ENCODE measurements around the gene DIP2C.
"Not testable (repeated sequence)": the region's sequence is repeated elsewhere in the genome, so short reads cannot be mapped to it uniquely, and the experiment has no call there.

DIP2C gene

GRCh38 chr10:585502-585901 is 104.0 kb downstream of the DIP2C start:
- H3K36me3 Mint-ChIP-seq = no peaks in the 10 kb centered on the region
- H3K4me1 Mint-ChIP-seq = no peaks in the 10 kb centered on the region
- no peak for DNase-seq
- CTCF ChIA-PET = no interaction called here
- peaks cover 6% of the 10 kb centered on the region for H3K27me3 Mint-ChIP-seq
- H3K9me3 Mint-ChIP-seq = peaks cover under 1% of the 10 kb centered on the region
- no peak overlapping the region for H3K27ac Mint-ChIP-seq
- no peak overlapping the region for H3K4me3 Mint-ChIP-seq

- H3K9me3 Mint-ChIP-seq, CTCF ChIA-PET, H3K4me1 Mint-ChIP-seq, H3K36me3 Mint-ChIP-seq, H3K27ac Mint-ChIP-seq, H3K27me3 Mint-ChIP-seq, DNase-seq, H3K4me3 Mint-ChIP-seq: not testable (repeated sequence)
These were observed 104.8 kb downstream of the DIP2C start for GRCh38 chr10:584497-585290.

- Mint-ChIP-seq H3K4me3 (no peak overlapping the region), H3K27ac (no peak overlapping the region), H3K9me3 (peaks cover 2% of the 10 kb centered on the region), H3K27me3 (peaks cover 8% of the 10 kb centered on the region), H3K4me1 (no peaks in the 10 kb centered on the region), H3K36me3 (no peaks in the 10 kb centered on the region)
- CTCF ChIA-PET = no interaction called here
- no peak for DNase-seq
These were observed 106.0 kb downstream of the DIP2C start for GRCh38 chr10:583433-583832.

- no peak for DNase-seq
- no peak overlapping the region for H3K27ac Mint-ChIP-seq
- no peak overlapping the region for H3K4me3 Mint-ChIP-seq
- H3K4me1 Mint-ChIP-seq = no peaks in the 10 kb centered on the region
- H3K36me3 Mint-ChIP-seq = no peaks in the 10 kb centered on the region
- peaks cover 2% of the 10 kb centered on the region for H3K9me3 Mint-ChIP-seq
- peaks cover 10% of the 10 kb centered on the region for H3K27me3 Mint-ChIP-seq
- CTCF ChIA-PET = no interaction called here
These were observed 107.6 kb downstream of the DIP2C start for GRCh38 chr10:581776-582330.

GRCh38 chr10:580778-581177 is 108.7 kb downstream of the DIP2C start:
- H3K36me3 Mint-ChIP-seq = no peaks in the 10 kb centered on the region
- no peak overlapping the region for H3K27ac Mint-ChIP-seq
- H3K9me3 Mint-ChIP-seq = peaks cover 2% of the 10 kb centered on the region
- no peak for DNase-seq
- H3K4me1 Mint-ChIP-seq = no peaks in the 10 kb centered on the region
- peaks cover 12% of the 10 kb centered on the region for H3K27me3 Mint-ChIP-seq
- CTCF ChIA-PET = no interaction called here
- H3K4me3 Mint-ChIP-seq = no peak overlapping the region

- Mint-ChIP-seq H3K4me1 (no peaks in the 10 kb centered on the region), H3K27me3 (peaks cover 11% of the 10 kb centered on the region), H3K9me3 (peaks cover 2% of the 10 kb centered on the region), H3K36me3 (no peaks in the 10 kb centered on the region), H3K27ac (no peak overlapping the region), H3K4me3 (no peak overlapping the region)
- CTCF ChIA-PET = no interaction called here
- DNase-seq = no peak
These were observed 113.4 kb downstream of the DIP2C start for GRCh38 chr10:576130-576465.

GRCh38 chr10:575402-576129 is 113.9 kb downstream of the DIP2C start:
- DNase-seq = no peak
- no peak overlapping the region for H3K27ac Mint-ChIP-seq
- H3K9me3 Mint-ChIP-seq = peaks cover 2% of the 10 kb centered on the region
- no peaks in the 10 kb centered on the region for H3K36me3 Mint-ChIP-seq
- CTCF ChIA-PET = no interaction called here
- no peak overlapping the region for H3K4me3 Mint-ChIP-seq
- peaks cover 11% of the 10 kb centered on the region for H3K27me3 Mint-ChIP-seq
- H3K4me1 Mint-ChIP-seq = no peaks in the 10 kb centered on the region

- no peaks in the 10 kb centered on the region for H3K9me3 Mint-ChIP-seq
These were observed 116.8 kb downstream of the DIP2C start for GRCh38 chr10:572696-573095.

GRCh38 chr10:571688-572451 is 117.6 kb downstream of the DIP2C start:
- H3K27ac Mint-ChIP-seq = no peak overlapping the region
- H3K27me3 Mint-ChIP-seq = peaks cover 7% of the 10 kb centered on the region
- CTCF ChIA-PET = no interaction called here
- no peak for DNase-seq
- no peaks in the 10 kb centered on the region for H3K4me1 Mint-ChIP-seq
- no peak overlapping the region for H3K4me3 Mint-ChIP-seq
- no peaks in the 10 kb centered on the region for H3K9me3 Mint-ChIP-seq
- H3K36me3 Mint-ChIP-seq = no peaks in the 10 kb centered on the region

More at GRCh38 chr10:572696-573095, 116.8 kb downstream of the DIP2C start:
- H3K4me3 Mint-ChIP-seq = no peak overlapping the region
- H3K4me1 Mint-ChIP-seq = no peaks in the 10 kb centered on the region
- H3K27me3 Mint-ChIP-seq = peaks cover 7% of the 10 kb centered on the region
- H3K36me3 Mint-ChIP-seq = no peaks in the 10 kb centered on the region
- no peak for DNase-seq
- CTCF ChIA-PET = no interaction called here
- no peak overlapping the region for H3K27ac Mint-ChIP-seq

- no peak overlapping the region for H3K4me3 Mint-ChIP-seq
- CTCF ChIA-PET = no interaction called here
- peaks cover 7% of the 10 kb centered on the region for H3K27me3 Mint-ChIP-seq
- H3K4me1 Mint-ChIP-seq = no peaks in the 10 kb centered on the region
- H3K27ac Mint-ChIP-seq = no peak overlapping the region
- no peaks in the 10 kb centered on the region for H3K36me3 Mint-ChIP-seq
- no peaks in the 10 kb centered on the region for H3K9me3 Mint-ChIP-seq
- no peak for DNase-seq
These were observed 118.3 kb downstream of the DIP2C start for GRCh38 chr10:571166-571565.

- Mint-ChIP-seq H3K4me1 (no peaks in the 10 kb centered on the region), H3K9me3 (no peaks in the 10 kb centered on the region), H3K36me3 (no peaks in the 10 kb centered on the region), H3K27me3 (peaks cover 4% of the 10 kb centered on the region), H3K4me3 (no peak overlapping the region), H3K27ac (no peak overlapping the region)
- no peak for DNase-seq
- CTCF ChIA-PET = no interaction called here
These were observed 118.8 kb downstream of the DIP2C start for GRCh38 chr10:570628-571163.

- no peaks in the 10 kb centered on the region for H3K27me3 Mint-ChIP-seq
- H3K4me1 Mint-ChIP-seq = no peaks in the 10 kb centered on the region
- H3K27ac Mint-ChIP-seq = no peak overlapping the region
- no peak overlapping the region for H3K4me3 Mint-ChIP-seq
- CTCF ChIA-PET = no interaction called here
- H3K36me3 Mint-ChIP-seq = no peaks in the 10 kb centered on the region
- no peaks in the 10 kb centered on the region for H3K9me3 Mint-ChIP-seq
- DNase-seq = no peak
These were observed 119.4 kb downstream of the DIP2C start for GRCh38 chr10:569961-570627.

- no peaks in the 10 kb centered on the region for H3K4me1 Mint-ChIP-seq
- peaks cover 3% of the 10 kb centered on the region for H3K9me3 Mint-ChIP-seq
- H3K27me3 Mint-ChIP-seq = no peaks in the 10 kb centered on the region
- no peak for DNase-seq
- no peak overlapping the region for H3K4me3 Mint-ChIP-seq
- CTCF ChIA-PET = no interaction called here
- H3K27ac Mint-ChIP-seq = no peak overlapping the region
- H3K36me3 Mint-ChIP-seq = no peaks in the 10 kb centered on the region
These were observed 120.6 kb downstream of the DIP2C start for GRCh38 chr10:568848-569247.

GRCh38 chr10:567869-568268 is 121.6 kb downstream of the DIP2C start:
- no peak for DNase-seq
- Mint-ChIP-seq H3K36me3 (no peaks in the 10 kb centered on the region), H3K9me3 (peaks cover 5% of the 10 kb centered on the region), H3K4me1 (no peaks in the 10 kb centered on the region), H3K27me3 (no peaks in the 10 kb centered on the region), H3K27ac (no peak overlapping the region), H3K4me3 (no peak overlapping the region)
- CTCF ChIA-PET = no interaction called here

Measured in activated naive CD4-positive, alpha-beta T cell treated with anti-CD3 and anti-CD28 coated beads, Interleukin-2, amount 10 ng/mL, durations not matched to agents 7 days and 5 days (primary cell).